IPS-20b (cell line): ENCODE measurements around the gene KRTAP9-2.
"Not testable (repeated sequence)": the region's sequence is repeated elsewhere in the genome, so short reads cannot be mapped to it uniquely, and the experiment has no call there.

Experiments
- H3K27ac ChIP-seq: one replicate; pipeline ENCODE4 v1.5.1; 2013; ENCODE audit warnings: low read length
- H3K27me3 ChIP-seq: 2 replicates; pipeline ENCODE4 v1.6.1; 2013; ENCODE audit warnings: mild to moderate bottlenecking, low read length, inconsistent platforms; ENCODE audit not compliant: insufficient read depth
- H3K36me3 ChIP-seq: 2 replicates; pipeline ENCODE4 v1.6.1; 2013; ENCODE audit warnings: low read depth, mild to moderate bottlenecking, inconsistent platforms, low read length, moderate library complexity; ENCODE audit not compliant: insufficient read depth
- H3K4me1 ChIP-seq: 2 replicates; pipeline ENCODE4 v1.6.1; 2013; ENCODE audit warnings: mild to moderate bottlenecking, control low read depth, inconsistent platforms, low read length, moderate library complexity; ENCODE audit not compliant: insufficient read depth
- H3K4me3 ChIP-seq: 2 replicates; pipeline ENCODE4 v1.5.1; 2013; ENCODE audit warnings: mild to moderate bottlenecking, low read length, inconsistent platforms
- H3K9ac ChIP-seq: 2 replicates; pipeline ENCODE4 v1.6.1; 2013; ENCODE audit warnings: low read depth, mild to moderate bottlenecking, inconsistent platforms, low read length, moderate library complexity
- H3K9me3 ChIP-seq: 2 replicates; pipeline ENCODE4 v1.6.1; 2013; ENCODE audit warnings: mild to moderate bottlenecking, low read depth, low read length, inconsistent platforms; ENCODE audit not compliant: insufficient read depth

The KRTAP9-2 gene, protein sequence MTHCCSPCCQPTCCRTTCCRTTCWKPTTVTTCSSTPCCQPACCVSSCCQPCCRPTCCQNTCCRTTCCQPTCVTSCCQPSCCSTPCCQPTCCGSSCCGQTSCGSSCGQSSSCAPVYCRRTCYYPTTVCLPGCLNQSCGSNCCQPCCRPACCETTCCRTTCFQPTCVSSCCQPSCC

GRCh38 chr17:41226598-41227095, at the start of gene KRTAP9-2:
Gene KRTAP9-2 (plus strand): TSS chr17:41226648. CDS start chr17:41226655, 7 bp downstream.
- H3K36me3 ChIP-seq, H3K9me3 ChIP-seq, H3K4me3 ChIP-seq, H3K9ac ChIP-seq, H3K27ac ChIP-seq, H3K4me1 ChIP-seq, H3K27me3 ChIP-seq: not testable (repeated sequence)

DNA sequence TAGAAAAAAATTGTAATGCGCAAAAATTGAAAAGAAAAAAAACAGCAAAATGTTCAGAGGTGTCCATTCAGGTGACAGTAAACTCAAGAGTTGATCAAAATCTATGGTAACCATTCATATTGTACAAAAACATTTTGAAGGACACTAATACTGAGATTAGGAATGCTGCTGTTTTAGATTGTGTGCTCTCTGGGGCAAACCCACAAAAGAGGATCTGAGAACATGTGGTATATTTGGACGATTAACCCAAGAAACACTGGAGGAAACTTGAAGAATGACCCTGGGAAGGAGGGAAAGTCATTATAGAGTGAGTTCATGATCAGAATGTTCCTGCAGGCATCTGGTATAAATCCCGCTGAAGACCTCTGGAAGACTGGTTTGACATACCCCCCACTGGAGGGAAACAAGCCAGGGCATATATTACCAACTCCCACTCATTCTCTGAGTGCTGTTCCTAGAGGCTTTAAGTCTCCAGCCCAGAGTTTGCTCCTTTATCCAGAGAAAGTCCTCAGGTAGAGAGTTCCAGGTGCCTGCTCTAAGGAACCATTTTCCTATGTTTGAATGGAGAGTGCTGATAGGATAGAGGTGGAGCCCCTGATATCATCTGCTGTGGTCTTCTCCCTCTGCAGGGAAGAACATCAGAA, 49.6 kb upstream of the KRTAP9-2 start:
- Histone ChIP-seq H3K4me3 (no peak overlapping the region), H3K27me3 (no peaks in the 10 kb centered on the region; the same call in 1 of the 2 replicates), H3K4me1 (no peaks in the 10 kb centered on the region), H3K36me3 (no peaks in the 10 kb centered on the region), H3K9me3 (no peaks in the 10 kb centered on the region), H3K9ac (no peak overlapping the region), H3K27ac (no peak overlapping the region)

DNA sequence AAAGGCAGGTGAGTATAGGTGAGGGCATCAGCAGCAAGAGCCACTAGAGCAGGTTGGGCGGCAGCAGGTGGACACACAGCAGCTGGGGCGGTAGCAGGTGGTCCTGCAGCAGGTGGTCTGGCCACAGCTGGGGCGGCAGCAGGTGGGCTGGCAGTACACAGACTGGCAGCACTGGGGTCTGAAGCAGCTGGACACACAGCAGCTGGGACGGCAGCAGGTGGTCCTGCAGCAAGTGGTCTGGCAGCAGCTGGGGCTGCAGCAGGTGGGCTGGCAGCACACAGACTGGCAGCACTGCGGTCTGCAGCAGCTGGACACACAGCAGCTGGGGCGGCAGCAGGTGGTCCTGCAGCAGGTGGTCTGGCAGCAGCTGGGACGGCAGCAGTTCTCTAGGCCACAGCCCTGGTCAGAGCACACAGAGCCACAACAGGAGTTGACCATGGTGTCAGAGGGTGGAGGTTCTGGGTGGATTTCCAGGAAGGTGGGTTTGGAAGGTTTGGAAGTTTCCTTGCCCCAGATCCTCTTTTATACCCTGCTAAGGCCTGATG, 48.6 kb upstream of the KRTAP9-2 start, which contains the start of gene KRTAP4-2:
Gene KRTAP4-2, minus strand, starts transcription at position 495 of the 545 bp plus-strand sequence. Its CDS starts 57 bp downstream, at position 438.
- no peaks in the 10 kb centered on the region for H3K4me1 ChIP-seq
- H3K4me3 ChIP-seq: no peak within 1 kb of the TSS
- no peaks in the 10 kb centered on the region for H3K36me3 ChIP-seq
- H3K9ac ChIP-seq: no peak within 1 kb of the TSS
- no peaks in the 10 kb centered on the region; the same call in 1 of the 2 replicates for H3K27me3 ChIP-seq
- no peaks in the 10 kb centered on the region for H3K9me3 ChIP-seq
- no peak within 1 kb of the TSS for H3K27ac ChIP-seq

- Histone ChIP-seq H3K27ac (no peak overlapping the region), H3K4me1 (no peaks in the 10 kb centered on the region), H3K36me3 (no peaks in the 10 kb centered on the region), H3K27me3 (no peaks in the 10 kb centered on the region; the same call in 1 of the 2 replicates), H3K4me3 (no peak overlapping the region), H3K9ac (no peak overlapping the region), H3K9me3 (no peaks in the 10 kb centered on the region)
These were observed 48.1 kb upstream of the KRTAP9-2 start for GRCh38 chr17:41178341-41178740.

DNA sequence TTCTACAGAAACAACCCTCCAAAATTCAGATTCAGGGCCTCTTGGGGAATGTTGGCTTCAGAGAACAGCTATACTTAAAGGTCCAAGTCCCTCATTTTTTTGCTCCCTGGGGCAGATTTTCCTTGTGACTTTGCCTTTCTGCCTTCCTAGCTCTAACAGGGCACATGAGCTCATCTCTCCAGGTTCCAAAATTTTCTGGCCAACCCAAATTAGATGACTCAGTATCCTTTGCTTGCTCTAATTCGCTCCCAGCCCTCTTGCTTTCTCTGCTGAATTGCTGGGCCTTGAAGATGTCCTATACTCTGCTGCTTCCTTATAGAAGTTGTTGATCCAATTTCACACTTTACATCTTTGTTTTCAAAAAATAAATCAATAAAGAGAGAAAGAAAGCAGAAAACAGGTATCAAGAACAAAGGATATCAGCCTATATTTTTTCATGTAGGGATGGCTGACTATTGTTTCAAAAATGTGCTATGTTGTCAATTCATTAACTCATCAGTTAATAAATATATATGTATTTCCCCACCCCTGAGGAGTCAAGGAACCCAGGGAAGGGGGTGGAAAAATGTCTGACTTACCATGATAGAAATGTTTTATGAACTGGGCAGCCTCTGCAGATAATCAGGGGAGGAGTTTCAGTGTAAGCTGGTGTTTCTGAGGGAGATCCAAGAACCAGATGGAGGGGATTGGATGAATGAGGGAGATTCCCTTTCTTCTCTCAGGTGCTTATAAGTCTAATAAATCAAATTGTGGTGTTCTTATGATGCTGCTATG, 47.4 kb upstream of the KRTAP9-2 start:
- no peaks in the 10 kb centered on the region for H3K9me3 ChIP-seq
- H3K27me3 ChIP-seq: no peaks in the 10 kb centered on the region; the same call in 1 of the 2 replicates
- H3K9ac ChIP-seq: no peak overlapping the region
- no peak overlapping the region for H3K27ac ChIP-seq
- H3K4me3 ChIP-seq: no peak overlapping the region
- no peaks in the 10 kb centered on the region for H3K4me1 ChIP-seq
- H3K36me3 ChIP-seq: no peaks in the 10 kb centered on the region

- no peaks in the 10 kb centered on the region for H3K27me3 ChIP-seq
- H3K4me3 ChIP-seq: no peak within 1 kb of the TSS
- H3K36me3 ChIP-seq: no peaks in the 10 kb centered on the region
- no peaks in the 10 kb centered on the region for H3K4me1 ChIP-seq
- no peak within 1 kb of the TSS for H3K27ac ChIP-seq
- no peak within 1 kb of the TSS for H3K9ac ChIP-seq
- no peaks in the 10 kb centered on the region for H3K9me3 ChIP-seq
These were observed 41.9 kb upstream of the KRTAP9-2 start, which contains the start of gene KRTAP4-1 for GRCh38 chr17:41184480-41184961. Gene KRTAP4-1 (minus strand): TSS chr17:41184911. CDS start chr17:41184854, 57 bp downstream.

DNA sequence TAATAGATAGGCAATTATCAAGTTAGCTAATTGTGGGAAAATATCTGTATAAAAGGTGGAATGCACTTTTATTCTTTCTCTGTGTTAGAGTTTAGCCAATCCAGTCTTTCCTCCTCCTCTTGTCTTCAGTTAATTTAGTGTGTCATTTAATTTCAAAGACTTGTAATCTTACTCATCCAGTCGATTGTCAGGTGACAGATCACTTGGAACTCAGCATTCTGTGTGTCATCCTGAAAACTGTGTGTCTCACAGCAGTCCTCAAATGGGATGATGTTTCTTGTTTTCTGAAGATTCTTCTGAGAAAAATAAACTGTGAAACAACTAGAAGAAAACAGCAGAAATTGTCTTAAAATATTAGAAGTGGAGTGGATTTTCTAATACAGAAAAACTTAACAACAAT, 41.4 kb upstream of the KRTAP9-2 start:
- Histone ChIP-seq H3K9ac (no peak overlapping the region), H3K9me3 (no peaks in the 10 kb centered on the region), H3K27ac (no peak overlapping the region), H3K4me3 (no peak overlapping the region), H3K36me3 (no peaks in the 10 kb centered on the region), H3K4me1 (no peaks in the 10 kb centered on the region), H3K27me3 (no peaks in the 10 kb centered on the region)

GRCh38 chr17:41186872-41187271, 39.6 kb upstream of the KRTAP9-2 start:
- no peaks in the 10 kb centered on the region for H3K9me3 ChIP-seq
- no peaks in the 10 kb centered on the region for H3K27me3 ChIP-seq
- H3K9ac ChIP-seq: no peak overlapping the region
- no peaks in the 10 kb centered on the region for H3K4me1 ChIP-seq
- no peaks in the 10 kb centered on the region for H3K36me3 ChIP-seq
- H3K4me3 ChIP-seq: no peak overlapping the region
- no peak overlapping the region for H3K27ac ChIP-seq

DNA sequence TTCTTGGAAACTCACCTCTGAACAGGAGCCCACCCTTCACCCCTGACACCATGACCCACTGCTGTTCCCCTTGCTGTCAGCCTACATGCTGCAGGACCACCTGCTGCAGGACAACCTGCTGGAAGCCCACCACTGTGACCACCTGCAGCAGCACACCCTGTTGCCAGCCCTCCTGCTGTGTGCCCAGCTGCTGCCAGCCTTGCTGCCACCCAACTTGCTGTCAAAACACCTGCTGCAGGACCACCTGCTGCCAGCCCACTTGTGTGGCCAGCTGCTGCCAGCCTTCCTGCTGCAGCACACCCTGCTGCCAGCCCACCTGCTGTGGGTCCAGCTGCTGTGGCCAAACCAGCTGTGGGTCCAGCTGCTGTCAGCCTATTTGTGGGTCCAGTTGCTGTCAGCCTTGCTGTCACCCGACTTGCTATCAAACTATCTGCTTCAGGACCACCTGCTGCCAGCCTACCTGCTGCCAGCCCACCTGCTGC, 36.6 kb upstream of the KRTAP9-2 start, which contains the start of gene KRTAP9-1:
Gene KRTAP9-1, plus strand, starts transcription at position 51 of the 482 bp plus-strand sequence. Its CDS starts 0 bp downstream, at position 51.
- not testable (repeated sequence) for H3K4me1 ChIP-seq, H3K36me3 ChIP-seq, H3K9ac ChIP-seq, H3K27ac ChIP-seq, H3K4me3 ChIP-seq, H3K27me3 ChIP-seq, H3K9me3 ChIP-seq

DNA sequence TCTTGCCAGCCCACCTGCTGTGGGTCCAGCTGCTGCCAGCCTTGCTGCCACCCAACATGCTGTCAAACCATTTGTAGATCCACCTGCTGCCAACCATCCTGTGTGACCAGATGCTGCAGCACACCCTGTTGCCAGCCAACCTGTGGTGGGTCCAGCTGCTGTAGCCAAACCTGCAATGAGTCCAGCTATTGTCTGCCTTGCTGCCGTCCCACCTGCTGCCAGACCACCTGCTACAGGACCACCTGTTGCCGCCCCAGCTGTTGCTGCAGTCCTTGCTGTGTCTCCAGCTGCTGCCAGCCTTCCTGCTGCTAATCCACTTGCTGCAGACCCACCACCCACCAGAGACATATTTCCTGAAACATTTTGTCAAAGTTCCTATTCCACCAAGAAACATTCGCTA, 36.1 kb upstream of the KRTAP9-2 start:
- no peaks in the 10 kb centered on the region for H3K27me3 ChIP-seq

DNA sequence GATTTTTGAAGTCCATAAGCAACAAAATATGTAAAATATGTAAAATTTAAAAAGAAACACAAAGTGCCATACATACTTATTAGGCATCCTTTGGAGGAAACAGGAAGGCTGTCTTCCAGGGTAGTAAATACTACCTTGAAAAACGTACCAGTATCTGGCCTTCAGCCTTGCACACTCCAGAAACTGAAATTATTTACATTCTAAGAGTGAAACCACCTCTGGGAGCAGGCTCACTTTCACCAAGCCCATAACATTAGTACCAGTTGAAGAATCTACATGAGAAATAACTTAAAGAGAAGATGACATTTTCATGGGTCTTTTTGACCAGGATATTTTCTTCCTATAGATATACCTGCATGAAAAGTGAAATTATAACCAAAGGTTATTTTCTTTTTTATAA, 30.4 kb upstream of the KRTAP9-2 start:
- Histone ChIP-seq H3K9ac (no peak overlapping the region), H3K27me3 (no peaks in the 10 kb centered on the region), H3K4me1 (no peaks in the 10 kb centered on the region), H3K36me3 (no peaks in the 10 kb centered on the region), H3K4me3 (no peak overlapping the region), H3K27ac (no peak overlapping the region), H3K9me3 (no peaks in the 10 kb centered on the region)

More for the DNA sequence above, 36.1 kb upstream of the KRTAP9-2 start:
- H3K27ac ChIP-seq: no peak overlapping the region
- H3K9ac ChIP-seq: no peak overlapping the region
- no peak overlapping the region for H3K4me3 ChIP-seq
- no peaks in the 10 kb centered on the region for H3K4me1 ChIP-seq
- no peaks in the 10 kb centered on the region for H3K9me3 ChIP-seq
- H3K36me3 ChIP-seq: no peaks in the 10 kb centered on the region
